HCT116 (cell line): ENCODE data around the gene GMCL1. TPM values are rescaled to one million over a fixed set of nuclear protein-coding genes. Genes with fewer than 3 reads are reported as not detected.

Source experiments
- ATAC-seq: fragments of 200-7000 bp; cut with Tn5 transposase; 2 replicates; pipeline ENCODE4 v1.9.1; 2020; ENCODE audit warnings: mild to moderate bottlenecking, moderate library complexity
- BruUV-seq: library from RNA; stranded (reverse); fragments of 400-500 nt; replicated peaks from 2 replicates; lab custom pipeline; 2021; lab: Mats Ljungman, UMichigan
- CTCF ChIA-PET: fragments of 300-600 bp; sonication (Branson Sonifier 250); formaldehyde crosslinking; loops from one replicate; lab custom pipeline; 2021; ENCODE audit warnings: antibody characterized with exemption; lab: Charles Lee
- POLR2A ChIA-PET: fragments of 300-600, 350-600 bp; sonication (Branson Sonifier 250); formaldehyde crosslinking; loops from one replicate; lab custom pipeline; 2021; ENCODE audit warnings: antibody characterized with exemption; lab: Charles Lee
- RAD21 ChIA-PET, 2 experiments: fragments of 300-600 bp; sonication (Branson Sonifier 250); formaldehyde crosslinking; loops; one replicate each; lab custom pipeline; 2023; ENCODE audit warnings: low total read pairs in 2 of 2; ENCODE audit not compliant: uncharacterized antibody in 2 of 2, unreplicated experiment in 2 of 2, low non-redundant PET in 1 of 2; lab: Charles Lee
- DNase-seq: peaks from one replicate; pipeline ENCODE4 v3.0.0-alpha.2; 2010; ENCODE audit warnings: low read depth, low spot score
- H2AFZ ChIP-seq: fragments of 200-600 bp; shearing (Covaris generic), sonication (generic); 2 replicates; pipeline ENCODE4 v1.6.1; 2017; ENCODE audit warnings: low read depth, mixed run types, mixed read lengths, antibody characterized with exemption, low read length; ENCODE audit not compliant: poor library complexity, severe bottlenecking
- H3K27ac ChIP-seq: 2 replicates; pipeline ENCODE4 v1.5.1; 2012; ENCODE audit warnings: low read depth, low read length
- H3K27me3 ChIP-seq: fragments of 200-600 bp; sonication (generic); 2 replicates; pipeline ENCODE4 v1.6.1; 2016; ENCODE audit warnings: mixed run types, low read length, mixed read lengths; ENCODE audit not compliant: insufficient read depth
- H3K36me3 ChIP-seq, 2 experiments: fragments of 200-500 bp in 1 of 2; fragments of 200-600 bp in 1 of 2; sonication (Bioruptor generic) in 1 of 2; sonication (generic) in 1 of 2; 2 replicates each; pipeline versions ENCODE4 v1.5.1 to v1.6.1; 2014 to 2016; ENCODE audit warnings: low read length in 2 of 2, inconsistent platforms in 1 of 2, mixed read lengths in 1 of 2, mixed run types in 1 of 2; ENCODE audit not compliant: insufficient read depth in 2 of 2, control insufficient read depth in 1 of 2
- H3K4me1 ChIP-seq, 2 experiments: fragments of 200-600 bp in 1 of 2; sonication (generic) in 1 of 2; 2 replicates each; pipeline versions ENCODE4 v1.5.1 to v1.6.1; 2012 to 2017; ENCODE audit warnings: low read length in 2 of 2, inconsistent platforms in 1 of 2, mild to moderate bottlenecking in 1 of 2, mixed read lengths in 1 of 2, mixed run types in 1 of 2, moderate library complexity in 1 of 2; ENCODE audit not compliant: insufficient read depth in 2 of 2, control insufficient read depth in 1 of 2
- H3K4me2 ChIP-seq: fragments of 200-600 bp; sonication (generic); 2 replicates; pipeline ENCODE4 v1.6.1; 2017; ENCODE audit warnings: mixed run types, low read length, mixed read lengths
- H3K4me3 ChIP-seq, 2 experiments: fragments of 200-600 bp in 1 of 2; sonication (generic) in 1 of 2; replicated peaks in 1 of 2; 2 replicates each; pipeline ENCODE4 v1.5.1; 2011 to 2016; ENCODE audit warnings: low read length in 2 of 2, control low read depth in 1 of 2, low read depth in 1 of 2, mild to moderate bottlenecking in 1 of 2, mixed read lengths in 1 of 2, mixed run types in 1 of 2
- H3K79me2 ChIP-seq: fragments of 200-600 bp; sonication (generic); 2 replicates; pipeline ENCODE4 v1.6.1; 2017; ENCODE audit warnings: mild to moderate bottlenecking, mixed run types, low read length, moderate library complexity, mixed read lengths; ENCODE audit not compliant: insufficient read depth
- H3K9ac ChIP-seq: fragments of 200-600 bp; sonication (generic); 2 replicates; pipeline ENCODE4 v1.6.1; 2016; ENCODE audit warnings: low read length, mixed read lengths
- H3K9me2 ChIP-seq: fragments of 200-600 bp; sonication (generic), shearing (Covaris generic); 2 replicates; pipeline ENCODE4 v1.6.1; 2017; ENCODE audit warnings: mixed run types, mild to moderate bottlenecking, moderate library complexity; ENCODE audit not compliant: insufficient read depth
- H3K9me3 ChIP-seq, 2 experiments: fragments of 200-500 bp in 1 of 2; fragments of 200-600 bp in 1 of 2; sonication (Bioruptor generic) in 1 of 2; sonication (generic) in 1 of 2; 2 replicates each; pipeline ENCODE4 v1.6.1; 2014 to 2017; ENCODE audit warnings: low read length in 2 of 2, mixed read lengths in 2 of 2, inconsistent platforms in 1 of 2, low read depth in 1 of 2, mild to moderate bottlenecking in 1 of 2, mixed run types in 1 of 2, moderate library complexity in 1 of 2; ENCODE audit not compliant: control insufficient read depth in 1 of 2, insufficient read depth in 1 of 2
- H4K20me1 ChIP-seq: fragments of 200-600 bp; sonication (generic), shearing (Covaris generic); 2 replicates; pipeline ENCODE4 v1.6.1; 2017; ENCODE audit warnings: mixed run types, mild to moderate bottlenecking, moderate library complexity; ENCODE audit not compliant: insufficient read depth
- ATF3 ChIP-seq: IDR thresholded peaks from 2 replicates; pipeline ENCODE4 v1.6.1; 2012
- CEBPB ChIP-seq: IDR thresholded peaks from 2 replicates; pipeline ENCODE4 v1.6.1; 2012; ENCODE audit warnings: low read depth
- CTCF ChIP-seq, 3 experiments: fragments of 200-600 bp in 1 of 3; sonication (generic) in 1 of 3; IDR thresholded peaks in 2 of 3; conservative IDR thresholded peaks in 1 of 3; 2 replicates each; pipeline ENCODE4 v1.5.1; 2012 to 2017; ENCODE audit warnings: low read depth in 2 of 3, low read length in 2 of 3, antibody characterized with exemption in 1 of 3, borderline replicate concordance in 1 of 3, control low read depth in 1 of 3, mild to moderate bottlenecking in 1 of 3, mixed read lengths in 1 of 3, mixed run types in 1 of 3, moderate library complexity in 1 of 3; ENCODE audit not compliant: insufficient read depth in 1 of 3
- ELF1 ChIP-seq: IDR thresholded peaks from 2 replicates; pipeline ENCODE4 v1.6.1; 2012; ENCODE audit warnings: low read depth, borderline replicate concordance
- EZH2phosphoT487 ChIP-seq: fragments of 200-600 bp; IDR thresholded peaks from 2 replicates; pipeline ENCODE4 v1.6.1; 2018; ENCODE audit warnings: antibody characterized with exemption, borderline replicate concordance
- FOSL1 ChIP-seq: IDR thresholded peaks from 2 replicates; pipeline ENCODE4 v1.6.1; 2012; ENCODE audit warnings: low read depth
- JUND ChIP-seq: IDR thresholded peaks from 2 replicates; pipeline ENCODE4 v1.6.1; 2012
- POLR2A ChIP-seq: IDR thresholded peaks from 2 replicates; pipeline ENCODE4 v1.7.0; 2011; ENCODE audit warnings: borderline replicate concordance; ENCODE audit not compliant: insufficient read depth, insufficient read length; ENCODE audit errors: extremely low read depth
- POLR2AphosphoS5 ChIP-seq: IDR thresholded peaks from 2 replicates; pipeline ENCODE4 v1.6.1; 2011; ENCODE audit warnings: mild to moderate bottlenecking, low read depth, low read length, moderate library complexity
- REST ChIP-seq: IDR thresholded peaks from 2 replicates; pipeline ENCODE4 v1.6.1; 2012; ENCODE audit warnings: low read depth
- SIN3A ChIP-seq: IDR thresholded peaks from 2 replicates; pipeline ENCODE4 v1.6.1; 2012; ENCODE audit warnings: low read depth
- SP1 ChIP-seq: IDR thresholded peaks from 2 replicates; pipeline ENCODE4 v1.6.1; 2012; ENCODE audit warnings: low read depth
- SRF ChIP-seq: IDR thresholded peaks from 2 replicates; pipeline ENCODE4 v1.6.1; 2012; ENCODE audit warnings: low read depth
- TCF7L2 ChIP-seq: IDR thresholded peaks from 2 replicates; pipeline ENCODE4 v1.7.0; 2011; ENCODE audit warnings: borderline replicate concordance, inconsistent platforms; ENCODE audit not compliant: insufficient read depth, insufficient read length; ENCODE audit errors: extremely low read depth
- ZBTB33 ChIP-seq: IDR thresholded peaks from 2 replicates; pipeline ENCODE4 v1.6.1; 2011; ENCODE audit warnings: mild to moderate bottlenecking, low read length, moderate library complexity; ENCODE audit not compliant: insufficient replicate concordance; ENCODE audit errors: extremely low read depth
- ZFX ChIP-seq: fragments of 450-650 bp; IDR thresholded peaks from 2 replicates; pipeline ENCODE4 v1.6.1; 2017
- ZNF274 ChIP-seq: fragments of 200-500 bp; sonication (Bioruptor generic); IDR thresholded peaks from 2 replicates; pipeline ENCODE4 v1.6.1; 2014; ENCODE audit warnings: mild to moderate bottlenecking, low read depth, low read length, inconsistent platforms
- intact Hi-C: fragments of 100-400 bp; cut with micrococcal nuclease; formaldehyde crosslinking; loops from 2 replicates; pipeline ENCODE4 v1.10.0; 2022
- total RNA-seq: library from RNA; stranded (reverse); gene quantifications from one replicate; pipeline ENCODE4 v1.2.1, GENCODE V29; 2021; ENCODE audit not compliant: unreplicated experiment

Gene GMCL1
- total RNA-seq, 1 experiment from 2014 or later: 16.7 TPM

GRCh38 chr2:69916106-69916505 lies 86.6 kb downstream of the GMCL1 start:
- TSS peak; percentile 42 for BruUV-seq
- intact Hi-C loops: no loop called here
- Histone ChIP-seq H3K27ac (no peak overlapping the region), H3K9me2 (no peaks in the 10 kb centered on the region), H3K4me2 (peak overlapping the region; percentile 85; the same call in 1 of the 2 replicates), H3K4me1 (peaks cover 0 to 18% of the 10 kb centered on the region in 2 experiments; a peak in 3 of 4 replicates), H3K9me3 (no peaks in the 10 kb centered on the region), H3K27me3 (no peaks in the 10 kb centered on the region), H3K4me3 (peak overlapping the region; percentile 65 to 79; a peak in 3 of 4 replicates), H3K79me2 (no peaks in the 10 kb centered on the region), H4K20me1 (no peaks in the 10 kb centered on the region), H2AFZ (no peak overlapping the region), H3K36me3 (no peaks in the 10 kb centered on the region), H3K9ac (0 out of 2 replicates have a peak overlapping the region, but pooled peaks have one; percentile 65)
- ChIA-PET POLR2A (no interaction called here), CTCF (no interaction called here), RAD21 (no interaction called here)
- ATAC-seq: no peak
- no peak for DNase-seq
- TF ChIP-seq TCF7L2 (no peak), SP1 (no peak), EZH2phosphoT487 (no peak), REST (no peak), ELF1 (no peak), CEBPB (no peak), FOSL1 (no peak), JUND (no peak), CTCF (IDR thresholded peaks at IDR 0.05 in 2 of 3, conservative IDR thresholded peaks at IDR 0.05 in 1 of 3; ENCODE audit: borderline replicate concordance in 1 of 3, insufficient read depth in 1 of 3, low read depth in 2 of 3, low read length in 2 of 3) (no peak), POLR2A (no peak), ZFX (no peak), ZNF274 (no peak), ZBTB33 (no peak), SIN3A (no peak), SRF (no peak), POLR2AphosphoS5 (no peak), ATF3 (no peak)
